ENCODE data around the gene CHKA. TPM values are rescaled to one million over a fixed set of nuclear protein-coding genes. Genes with fewer than 3 reads are reported as not detected.

CHKA gene
- total and polyA plus RNA-seq, 8 donors = 17.4 to 110 (median 31.6) TPM

GRCh38 chr11:68047437-68048290 lies 73.5 kb downstream of the CHKA start:
- no peaks in the 10 kb centered on the region for H3K27me3 ChIP-seq
- ATAC-seq = no peak
- peaks cover 8 to 51% (median 12%) of the 10 kb centered on the region in 3 donors for H3K36me3 ChIP-seq
- no peak for TF ChIP-seq CTCF (IDR thresholded peaks at IDR 0.05)
- H3K4me3 ChIP-seq = no peak overlapping the region
- WGBS, 2 donors = 86 to 88% methylated on average over 30 to 37 of the region's 37 CpGs
- no peak for FAIRE-seq
- H3K9me3 ChIP-seq = no peaks in the 10 kb centered on the region
- no peak overlapping the region for H3K27ac ChIP-seq
- DNase-seq = peak in 1 of 6 donors; percentile 51
- intact Hi-C loops (cut with DNase I) = loop anchor here in 1 of 3 donors (10.0 kb wide), 1 partner anchor 157 kb away; no protein-coding TSS in a partner anchor
- peaks cover 0 to 14% (median 13%) of the 10 kb centered on the region in 3 donors for H3K4me1 ChIP-seq

DNA sequence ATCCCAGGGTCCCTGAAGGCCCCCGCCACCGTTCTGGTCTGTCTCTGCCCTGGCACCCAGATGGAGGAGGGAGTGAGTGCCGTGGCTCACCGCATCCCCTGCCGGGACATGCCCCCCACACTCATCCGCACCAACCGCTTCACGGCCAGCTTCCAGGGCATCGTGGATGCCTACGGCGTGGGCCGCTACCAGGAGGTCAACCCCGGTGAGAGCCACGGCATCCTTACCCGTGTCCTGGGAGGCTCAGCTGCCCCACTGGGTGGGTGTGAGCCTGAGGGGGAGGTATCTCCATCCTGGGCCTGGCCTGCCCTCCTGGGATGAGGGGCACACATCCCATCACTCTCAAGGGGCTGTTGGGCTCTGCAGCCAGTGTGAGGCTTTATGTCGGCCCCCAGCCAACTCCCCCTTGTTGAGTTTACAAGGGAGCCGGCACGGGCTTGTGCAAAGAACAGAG lies 76.3 kb downstream of the CHKA start:
- Histone ChIP-seq H3K27ac (no peak overlapping the region), H3K36me3 (peaks cover 8 to 27% (median 9%) of the 10 kb centered on the region in 3 donors), H3K4me3 (no peak overlapping the region), H3K9me3 (no peaks in the 10 kb centered on the region), H3K4me1 (peaks cover 0 to 24% (median 21%) of the 10 kb centered on the region in 3 donors), H3K27me3 (no peaks in the 10 kb centered on the region)
- FAIRE-seq = no peak
- no peak for TF ChIP-seq CTCF (IDR thresholded peaks at IDR 0.05)
- DNase-seq = peak in 3 of 6 donors; percentile 30 to 77 (median 49)
- 91 to 95% methylated on average over 18 of the region's 18 CpGs for WGBS, 2 donors
- intact Hi-C loops (cut with DNase I) = loop anchor here in 1 of 3 donors (10.0 kb wide), 1 partner anchor 160 kb away; no protein-coding TSS in a partner anchor
- no peak for ATAC-seq

GRCh38 chr11:68044145-68044813 lies 76.9 kb downstream of the CHKA start:
- DNase-seq (peak; percentile 33 to 86 (median 60)), FAIRE-seq (no peak), ATAC-seq (peak in 1 of 4 donors; percentile 4)
- H3K9me3 ChIP-seq = no peaks in the 10 kb centered on the region
- H3K4me1 ChIP-seq = peaks cover 0 to 24% (median 21%) of the 10 kb centered on the region in 3 donors
- no peak overlapping the region for H3K4me3 ChIP-seq
- WGBS, 2 donors = 56 to 61% methylated on average over 19 to 24 of the region's 24 CpGs
- no peaks in the 10 kb centered on the region for H3K27me3 ChIP-seq
- H3K36me3 ChIP-seq = peaks cover 5 to 21% (median 9%) of the 10 kb centered on the region in 3 donors
- no peak overlapping the region for H3K27ac ChIP-seq
- no peak for TF ChIP-seq CTCF (IDR thresholded peaks at IDR 0.05)
- intact Hi-C loops (cut with DNase I) = loop anchor here in 1 of 3 donors (10.0 kb wide), 1 partner anchor 161 kb away; no protein-coding TSS in a partner anchor

- peaks cover 0 to 14% (median 9%) of the 10 kb centered on the region in 3 donors for H3K36me3 ChIP-seq
Measured at GRCh38 chr11:68043349-68044144, 77.6 kb downstream of the CHKA start.

More at GRCh38 chr11:68043349-68044144, 77.6 kb downstream of the CHKA start:
- H3K4me3 ChIP-seq = peak overlapping the region in 2 of 4 donors; percentile 4 to 57
- no peak for FAIRE-seq
- intact Hi-C loops (cut with DNase I) = loop anchor here in 1 of 3 donors (10.0 kb wide), 1 partner anchor 161 kb away; no protein-coding TSS in a partner anchor
- WGBS, 2 donors = 48 to 50% methylated on average over 32 to 36 of the region's 36 CpGs
- peak; percentile 45 to 84 (median 64) for DNase-seq
- ATAC-seq = no peak
- H3K4me1 ChIP-seq = peaks cover 1 to 26% (median 22%) of the 10 kb centered on the region in 3 donors
- H3K9me3 ChIP-seq = no peaks in the 10 kb centered on the region
- peak overlapping the region; percentile 11 to 36 (median 16) for H3K27ac ChIP-seq
- no peak for TF ChIP-seq CTCF (IDR thresholded peaks at IDR 0.05)
- no peaks in the 10 kb centered on the region for H3K27me3 ChIP-seq
